ENCODE results near the gene CBX8.

CBX8 gene

DNA sequence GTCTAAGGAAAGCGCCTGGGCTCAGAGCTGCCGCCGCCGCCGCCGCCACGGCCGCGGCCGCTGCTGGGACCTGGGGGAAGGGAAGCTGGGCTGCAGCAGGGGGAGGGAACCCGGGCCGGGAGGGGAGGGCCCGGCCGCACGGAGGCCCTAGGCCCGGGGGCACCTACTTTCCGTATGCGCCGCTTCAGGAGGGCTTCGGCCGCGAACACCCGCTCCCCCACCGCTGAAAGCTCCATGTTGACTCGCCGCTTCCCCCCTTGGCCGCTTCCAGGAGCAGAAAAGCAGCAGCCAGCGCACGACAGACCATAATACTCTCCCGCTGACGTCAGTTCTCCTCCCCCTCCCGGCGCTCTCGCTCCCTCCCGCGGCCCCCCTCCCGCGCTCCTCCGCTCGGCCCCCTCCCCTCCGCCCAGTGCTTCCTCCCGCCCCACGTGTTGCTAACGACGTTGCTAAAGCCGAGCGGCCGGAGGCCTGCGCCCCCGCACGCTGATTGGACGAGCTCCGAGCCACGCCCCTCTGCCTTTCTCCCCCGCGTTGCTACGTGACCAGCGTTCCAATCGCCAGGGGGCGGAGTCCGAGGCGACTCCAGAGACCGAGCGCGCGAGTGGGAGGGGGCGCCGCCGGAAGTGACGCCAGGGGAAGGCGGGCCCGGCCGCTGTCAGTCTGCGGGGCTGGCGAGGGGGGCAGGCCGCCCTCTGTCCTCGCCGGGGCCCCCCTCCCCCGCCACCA is at the start of gene CBX8:
TSS of gene CBX8 (minus strand) at position 315 of the 729 bp plus-strand sequence. CDS start at position 236, 79 bp downstream.
- peak; percentile 98 to 99 for DNase-seq (ENCODE audit: extremely low read depth in 1 of 2, low read depth in 1 of 2)

DNA sequence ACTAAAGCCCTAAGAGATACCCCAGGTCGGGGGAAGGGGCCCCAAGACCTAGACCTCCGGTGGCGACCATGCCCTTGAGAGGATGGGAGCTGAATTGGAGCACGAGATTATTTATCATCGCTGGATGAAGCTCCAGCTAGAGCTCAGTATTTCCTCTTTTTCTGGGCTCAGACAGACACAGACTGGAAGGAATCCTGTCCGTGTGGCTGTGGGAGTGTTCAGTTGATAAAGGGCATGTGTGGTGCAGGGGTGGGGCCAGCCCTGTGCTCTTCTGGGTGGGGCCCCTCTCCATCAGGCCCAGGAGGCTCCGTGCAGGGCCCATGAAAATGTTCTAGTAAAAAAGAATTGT is 48.7 kb upstream of the CBX8 start:
- DNase-seq (ENCODE audit: extremely low read depth in 1 of 2, low read depth in 1 of 2), result no peak

DNA sequence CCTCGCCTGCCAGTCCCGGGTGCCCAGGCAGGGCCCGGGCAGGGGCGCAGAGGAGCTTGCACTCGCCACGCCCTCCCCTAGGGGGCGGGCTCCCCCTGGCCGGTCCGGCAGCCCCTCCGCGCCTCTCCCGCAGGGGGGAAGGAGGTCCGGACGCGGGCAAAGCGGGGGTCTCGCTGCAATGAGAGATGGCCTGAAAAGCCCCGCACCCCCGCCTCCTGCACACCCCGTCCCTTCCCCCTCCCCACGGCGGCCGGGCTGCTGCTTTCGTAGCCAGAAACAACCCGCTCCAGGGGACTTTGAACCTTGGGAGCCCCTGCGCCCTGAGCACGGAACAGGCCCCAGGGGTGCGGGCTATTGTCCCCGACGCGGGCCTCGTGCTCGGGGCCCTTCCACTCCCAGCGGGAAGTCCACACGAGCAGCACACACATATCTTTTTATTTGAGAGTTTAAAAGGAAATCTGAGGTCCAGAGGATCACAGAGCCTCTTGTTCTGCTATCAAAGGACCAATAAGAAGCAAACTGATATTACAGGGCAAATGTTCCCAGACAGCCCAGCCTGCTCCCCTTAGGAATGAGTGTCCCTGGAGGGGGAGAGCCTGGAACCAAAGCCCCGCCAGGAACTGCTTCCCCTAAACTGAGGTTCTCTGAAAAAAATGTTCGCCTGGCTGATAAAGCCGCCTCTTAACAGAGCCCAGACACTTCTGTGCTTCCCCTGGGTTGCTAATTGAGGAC is 48.2 kb upstream of the CBX8 start:
- DNase-seq (ENCODE audit: extremely low read depth in 1 of 2, low read depth in 1 of 2), result no peak

DNA sequence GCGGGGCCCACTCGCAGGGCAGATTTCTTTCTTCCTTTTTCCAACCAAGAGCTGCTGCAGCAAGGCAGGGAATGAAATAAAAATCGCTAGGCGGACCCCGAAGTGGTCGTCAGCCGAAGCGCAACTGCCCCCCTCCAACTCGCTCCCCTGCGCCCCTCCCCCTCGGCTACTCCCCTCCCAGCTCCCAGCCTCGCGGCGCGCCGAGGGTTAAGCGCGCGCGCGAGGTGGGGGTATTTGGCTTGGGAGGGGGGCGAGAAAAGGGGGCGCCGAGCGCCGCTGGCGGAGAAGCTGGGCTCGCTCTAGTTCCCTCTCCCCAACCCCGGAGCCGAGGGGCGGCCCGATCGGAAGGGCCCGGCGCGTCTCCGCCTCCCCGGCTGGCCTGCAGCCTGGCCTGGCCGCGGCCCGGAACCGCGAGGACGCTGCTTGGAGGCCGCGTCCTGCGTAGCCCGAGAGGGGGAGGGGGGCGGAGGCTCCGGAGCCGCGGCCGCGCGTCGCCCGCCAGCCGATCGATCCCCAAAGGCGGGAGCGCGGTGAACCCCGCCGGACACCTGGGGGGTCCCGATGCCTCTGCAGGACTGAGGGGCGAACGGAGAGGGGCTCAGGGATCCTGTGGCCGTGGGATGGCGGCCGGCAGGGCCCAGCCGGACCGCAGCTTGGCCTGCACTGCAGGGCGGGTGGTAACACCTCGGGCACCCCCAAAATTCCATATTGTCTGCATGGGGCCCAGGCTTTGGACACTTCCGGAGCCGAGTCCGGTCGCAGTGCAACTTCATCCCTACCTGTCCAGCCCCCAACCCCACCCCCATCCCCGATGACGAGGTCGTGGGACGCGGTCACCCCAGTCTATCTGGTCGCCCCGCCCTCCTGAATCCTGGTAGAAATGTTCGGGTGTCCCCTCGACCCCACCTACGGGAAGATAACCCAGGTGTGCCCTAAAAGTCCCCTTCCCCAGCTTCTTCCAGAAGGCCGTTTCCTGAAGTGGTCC is 47.2 kb upstream of the CBX8 start:
- no peak for DNase-seq (ENCODE audit: extremely low read depth in 1 of 2, low read depth in 1 of 2)

DNA sequence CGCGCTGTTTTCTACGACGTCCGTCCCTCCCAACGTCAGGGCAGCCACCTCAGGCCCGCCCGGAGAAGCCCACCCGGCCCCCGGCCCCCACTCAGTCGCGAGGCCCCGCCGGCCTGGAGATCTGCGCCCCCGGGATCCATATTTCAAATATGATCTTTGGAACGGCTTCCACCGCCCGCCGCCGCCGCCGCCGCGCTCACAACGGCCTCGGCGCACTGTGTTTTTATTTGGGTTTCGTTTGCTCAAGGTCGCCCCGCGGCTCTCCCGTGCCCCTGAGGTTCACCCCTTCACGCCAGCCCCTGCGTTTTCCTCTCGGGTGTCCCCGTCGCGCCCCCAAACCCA is 46.6 kb upstream of the CBX8 start:
- no peak for DNase-seq (ENCODE audit: extremely low read depth in 1 of 2, low read depth in 1 of 2)

DNA sequence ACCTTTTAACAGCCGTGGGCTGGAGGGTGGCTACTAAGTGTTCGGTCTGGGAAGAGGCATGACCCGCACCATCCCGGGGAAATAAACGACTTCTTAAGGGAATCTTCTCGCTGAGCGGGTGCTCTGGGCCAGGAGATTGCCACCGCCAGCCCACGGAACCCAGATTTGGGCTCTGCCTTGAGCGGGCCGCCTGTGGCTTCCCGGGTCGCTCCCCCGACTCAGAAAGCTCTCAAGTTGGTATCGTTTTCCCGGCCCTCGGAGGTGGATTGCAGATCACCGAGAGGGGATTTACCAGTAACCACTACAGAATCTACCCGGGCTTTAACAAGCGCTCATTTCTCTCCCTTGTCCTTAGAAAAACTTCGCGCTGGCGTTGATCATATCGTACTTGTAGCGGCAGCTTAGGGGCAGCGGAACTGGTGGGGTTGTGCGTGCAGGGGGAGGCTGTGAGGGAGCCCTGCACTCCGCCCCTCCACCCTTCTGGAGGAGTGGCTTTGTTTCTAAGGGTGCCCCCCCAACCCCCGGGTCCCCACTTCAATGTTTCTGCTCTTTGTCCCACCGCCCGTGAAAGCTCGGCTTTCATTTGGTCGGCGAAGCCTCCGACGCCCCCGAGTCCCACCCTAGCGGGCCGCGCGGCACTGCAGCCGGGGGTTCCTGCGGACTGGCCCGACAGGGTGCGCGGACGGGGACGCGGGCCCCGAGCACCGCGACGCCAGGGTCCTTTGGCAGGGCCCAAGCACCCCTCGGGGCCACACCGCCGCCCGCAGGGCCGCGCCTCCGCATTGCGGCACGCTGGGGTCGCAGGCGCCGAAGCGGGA is 46.0 kb upstream of the CBX8 start:
- DNase-seq (ENCODE audit: extremely low read depth in 1 of 2, low read depth in 1 of 2), result no peak

DNA sequence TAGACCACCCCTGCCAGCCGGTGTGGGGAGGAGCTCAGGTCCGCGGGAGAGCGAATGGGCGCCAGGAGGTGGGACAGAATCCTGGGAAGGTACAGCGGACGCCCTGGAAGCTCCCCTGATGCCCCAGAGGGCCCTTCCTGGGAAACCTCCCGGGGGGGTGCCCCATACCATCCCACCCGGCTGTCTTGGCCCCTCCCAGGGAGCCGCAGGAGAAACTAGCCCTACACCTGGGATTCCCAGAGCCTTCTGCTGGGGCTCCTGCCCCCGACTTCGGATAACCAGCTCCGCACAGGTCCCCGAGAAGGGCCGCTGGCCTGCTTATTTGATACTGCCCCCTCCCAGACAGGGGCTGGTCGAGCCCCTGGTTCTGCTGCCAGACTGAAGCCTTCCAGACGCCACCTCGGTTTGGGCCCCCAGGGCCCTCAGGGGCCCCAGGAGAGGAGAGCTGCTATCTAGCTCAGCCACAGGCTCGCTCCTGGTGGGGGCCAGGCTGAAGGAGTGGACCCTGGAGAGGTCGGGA is 45.3 kb upstream of the CBX8 start:
- no peak for DNase-seq (ENCODE audit: extremely low read depth in 1 of 2, low read depth in 1 of 2)

DNA sequence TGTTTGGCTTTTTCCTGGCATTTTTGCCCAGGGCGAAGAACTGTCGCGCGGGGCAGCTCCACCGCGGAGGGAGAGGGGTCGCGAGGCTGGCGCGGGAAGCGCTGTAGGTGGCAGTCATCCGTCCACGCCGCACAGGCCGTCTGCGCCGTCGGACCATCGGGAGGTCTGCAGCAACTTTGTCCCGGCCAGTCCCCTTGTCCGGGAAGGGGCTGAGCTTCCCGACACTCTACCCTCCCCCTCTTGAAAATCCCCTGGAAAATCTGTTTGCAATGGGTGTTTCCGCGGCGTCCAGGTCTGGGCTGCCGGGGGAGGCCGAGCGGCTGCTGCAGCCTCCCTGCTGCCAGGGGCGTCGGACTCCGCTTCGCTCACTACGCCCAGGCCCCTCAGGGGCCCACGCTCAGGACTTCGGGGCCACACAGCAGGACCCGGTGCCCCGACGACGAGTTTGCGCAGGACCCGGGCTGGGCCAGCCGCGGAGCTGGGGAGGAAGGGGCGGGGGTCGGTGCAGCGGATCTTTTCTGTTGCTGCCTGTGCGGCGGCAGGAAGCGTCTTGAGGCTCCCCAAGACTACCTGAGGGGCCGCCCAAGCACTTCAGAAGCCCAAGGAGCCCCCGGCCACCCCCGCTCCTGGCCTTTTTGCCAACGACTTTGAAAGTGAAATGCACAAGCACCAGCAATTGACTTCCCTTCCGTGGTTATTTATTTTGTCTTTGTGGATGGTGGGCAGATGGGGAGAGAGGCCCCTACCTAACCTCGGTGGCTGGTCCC is 44.7 kb upstream of the CBX8 start:
- DNase-seq (ENCODE audit: extremely low read depth in 1 of 2, low read depth in 1 of 2), result no peak

DNA sequence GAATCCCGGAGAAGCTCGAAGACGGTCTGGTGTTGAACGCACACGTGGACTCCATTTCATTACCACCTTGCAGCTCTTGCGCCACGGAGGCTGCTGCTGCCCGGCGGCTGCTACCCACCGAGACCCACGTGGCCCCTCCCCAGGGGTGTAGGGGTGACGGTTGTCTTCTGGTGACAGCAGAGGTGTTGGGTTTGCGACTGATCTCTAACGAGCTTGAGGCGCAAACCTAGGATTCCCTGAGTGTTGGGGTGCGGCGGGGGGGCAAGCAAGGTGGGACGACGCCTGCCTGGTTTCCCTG is 44.1 kb upstream of the CBX8 start:
- DNase-seq (ENCODE audit: extremely low read depth in 1 of 2, low read depth in 1 of 2), result no peak

DNA sequence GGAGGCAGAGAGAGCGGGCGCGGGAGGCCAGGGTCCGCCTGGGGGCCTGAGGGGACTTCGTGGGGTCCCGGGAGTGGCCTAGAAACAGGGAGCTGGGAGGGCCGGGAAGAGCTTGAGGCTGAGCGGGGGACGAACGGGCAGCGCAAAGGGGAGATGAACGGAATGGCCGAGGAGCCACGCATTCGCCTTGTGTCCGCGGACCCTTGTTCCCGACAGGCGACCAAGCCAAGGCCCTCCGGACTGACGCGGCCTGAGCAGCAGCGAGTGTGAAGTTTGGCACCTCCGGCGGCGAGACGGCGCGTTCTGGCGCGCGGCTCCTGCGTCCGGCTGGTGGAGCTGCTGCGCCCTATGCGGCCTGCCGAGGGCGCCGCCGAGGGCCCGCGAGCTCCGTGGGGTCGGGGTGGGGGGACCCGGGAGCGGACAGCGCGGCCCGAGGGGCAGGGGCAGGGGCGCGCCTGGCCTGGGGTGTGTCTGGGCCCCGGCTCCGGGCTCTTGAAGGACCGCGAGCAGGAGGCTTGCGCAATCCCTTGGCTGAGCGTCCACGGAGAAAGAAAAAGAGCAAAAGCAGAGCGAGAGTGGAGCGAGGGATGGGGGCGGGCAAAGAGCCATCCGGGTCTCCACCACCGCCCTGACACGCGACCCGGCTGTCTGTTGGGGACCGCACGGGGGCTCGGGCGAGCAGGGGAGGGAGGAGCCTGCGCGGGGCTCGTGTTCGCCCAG is 43.6 kb upstream of the CBX8 start:
- no peak for DNase-seq (ENCODE audit: extremely low read depth in 1 of 2, low read depth in 1 of 2)

DNA sequence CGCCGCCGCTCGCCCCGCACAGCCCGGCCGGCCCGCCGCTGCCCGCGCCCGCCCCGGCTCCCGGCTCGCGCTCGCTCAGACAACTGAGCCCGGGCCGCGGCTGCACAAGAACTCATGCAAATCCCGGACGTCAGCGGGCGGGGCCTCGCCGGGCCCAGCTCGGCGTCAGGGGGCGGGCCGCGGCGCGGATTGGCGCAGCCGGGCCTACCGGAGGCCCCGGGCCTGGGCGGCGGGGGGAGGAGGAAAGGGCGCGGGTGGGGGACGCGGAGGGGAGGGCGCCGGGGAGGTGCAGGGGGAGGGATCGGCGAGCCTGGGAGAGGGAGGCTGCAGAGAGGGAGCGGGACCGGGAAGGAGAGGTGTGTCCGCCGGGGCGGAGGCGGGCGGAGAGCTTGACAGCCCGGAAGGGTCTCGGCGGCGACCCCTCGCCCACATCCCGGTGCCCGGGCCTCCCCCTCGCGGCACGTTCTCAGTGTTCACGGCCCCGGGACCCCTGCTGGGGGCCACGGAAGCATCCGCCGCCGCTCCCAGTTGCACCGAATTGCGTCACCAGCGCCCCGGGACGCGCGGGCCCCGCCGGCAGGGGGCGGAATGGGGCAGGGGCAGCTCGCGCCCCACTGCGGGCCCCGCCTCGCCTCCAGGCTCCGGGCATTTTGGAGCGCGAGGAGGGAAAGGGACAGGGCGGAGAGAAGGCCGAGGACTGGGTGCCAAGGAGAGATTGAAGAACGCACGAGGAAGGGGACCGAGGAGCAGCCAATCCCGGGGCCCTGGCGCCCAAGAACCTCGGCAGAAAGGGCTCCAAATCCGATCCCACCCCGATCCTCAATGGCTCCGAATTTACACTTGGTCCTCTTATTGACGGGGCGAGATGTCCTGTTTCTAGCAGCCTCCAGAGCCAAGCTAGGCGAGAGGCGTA is 42.7 kb upstream of the CBX8 start, which contains the start of gene CBX4:
TSS of gene CBX4 (minus strand) at position 85 of the 913 bp plus-strand sequence. CDS start 189 bp downstream, outside the sequence.
- peak; percentile 69 to 87 for DNase-seq (ENCODE audit: extremely low read depth in 1 of 2, low read depth in 1 of 2)

DNA sequence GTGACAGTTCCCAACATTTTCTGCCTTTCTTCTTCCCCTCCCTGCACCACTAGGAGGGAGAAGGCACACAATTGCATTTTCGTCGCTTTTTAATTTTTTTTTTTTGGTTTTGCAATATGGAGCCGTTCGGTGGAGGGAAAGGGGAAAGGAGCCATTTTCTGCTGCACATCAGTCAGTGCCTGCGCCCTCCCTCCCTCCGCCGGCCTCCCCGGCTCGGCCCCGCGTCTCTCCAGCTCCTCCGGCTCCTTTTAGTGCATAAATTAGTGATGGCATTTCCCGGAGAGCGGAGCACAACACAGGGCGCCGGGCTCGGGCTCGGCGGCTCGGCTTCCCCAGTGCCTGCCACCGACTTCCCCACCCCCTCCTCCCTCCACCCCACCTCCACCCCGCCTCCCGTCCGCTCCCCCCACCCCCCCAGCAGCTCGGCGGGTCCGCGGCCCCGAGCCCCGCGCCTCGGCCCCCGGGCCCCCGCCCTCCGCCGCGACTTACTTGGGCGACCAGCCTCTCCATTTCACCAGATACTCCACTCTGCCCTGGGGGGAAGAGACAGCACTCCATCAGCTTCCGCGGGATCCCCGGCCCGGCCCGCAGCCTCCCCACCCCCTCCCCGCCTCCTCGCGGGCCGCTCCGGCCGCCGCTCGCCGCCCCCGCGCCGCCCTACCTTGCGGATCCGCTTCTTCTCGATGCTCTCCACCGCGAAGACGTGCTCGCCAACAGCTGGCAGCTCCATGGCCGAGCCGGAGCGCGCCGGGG is 41.8 kb upstream of the CBX8 start:
- no peak for DNase-seq (ENCODE audit: extremely low read depth in 1 of 2, low read depth in 1 of 2)

DNA sequence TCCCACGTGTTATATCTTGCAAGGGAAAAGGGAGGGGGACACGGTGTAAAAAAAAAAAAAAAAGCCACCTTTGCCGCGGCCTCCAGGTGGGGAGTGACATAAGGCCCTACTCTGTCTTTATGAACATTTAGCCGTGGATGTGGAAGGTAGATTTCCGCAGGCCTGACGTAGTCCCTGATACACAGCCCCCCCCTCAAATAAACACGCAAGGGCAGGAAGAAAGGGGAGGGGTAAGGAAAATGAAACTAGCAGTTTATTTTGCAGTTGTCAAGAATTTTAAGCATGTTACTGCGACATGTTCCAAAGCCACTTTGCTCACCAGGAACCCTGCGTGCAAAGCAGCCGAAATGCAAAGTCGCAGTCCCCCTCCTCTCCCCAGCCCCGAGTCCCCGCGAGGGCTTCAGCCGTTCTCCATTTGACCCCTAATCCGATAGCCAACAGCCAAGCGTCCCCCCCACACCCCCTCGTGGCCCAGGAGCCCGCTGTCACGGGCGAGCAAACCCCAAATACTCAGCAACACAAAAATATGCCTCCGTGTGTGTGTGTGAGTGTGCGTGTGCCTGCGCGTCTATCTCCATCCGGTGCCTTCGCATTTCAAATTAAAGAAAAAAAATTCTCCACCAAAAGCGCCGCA is 41.1 kb upstream of the CBX8 start:
- DNase-seq (ENCODE audit: extremely low read depth in 1 of 2, low read depth in 1 of 2), result no peak

DNA sequence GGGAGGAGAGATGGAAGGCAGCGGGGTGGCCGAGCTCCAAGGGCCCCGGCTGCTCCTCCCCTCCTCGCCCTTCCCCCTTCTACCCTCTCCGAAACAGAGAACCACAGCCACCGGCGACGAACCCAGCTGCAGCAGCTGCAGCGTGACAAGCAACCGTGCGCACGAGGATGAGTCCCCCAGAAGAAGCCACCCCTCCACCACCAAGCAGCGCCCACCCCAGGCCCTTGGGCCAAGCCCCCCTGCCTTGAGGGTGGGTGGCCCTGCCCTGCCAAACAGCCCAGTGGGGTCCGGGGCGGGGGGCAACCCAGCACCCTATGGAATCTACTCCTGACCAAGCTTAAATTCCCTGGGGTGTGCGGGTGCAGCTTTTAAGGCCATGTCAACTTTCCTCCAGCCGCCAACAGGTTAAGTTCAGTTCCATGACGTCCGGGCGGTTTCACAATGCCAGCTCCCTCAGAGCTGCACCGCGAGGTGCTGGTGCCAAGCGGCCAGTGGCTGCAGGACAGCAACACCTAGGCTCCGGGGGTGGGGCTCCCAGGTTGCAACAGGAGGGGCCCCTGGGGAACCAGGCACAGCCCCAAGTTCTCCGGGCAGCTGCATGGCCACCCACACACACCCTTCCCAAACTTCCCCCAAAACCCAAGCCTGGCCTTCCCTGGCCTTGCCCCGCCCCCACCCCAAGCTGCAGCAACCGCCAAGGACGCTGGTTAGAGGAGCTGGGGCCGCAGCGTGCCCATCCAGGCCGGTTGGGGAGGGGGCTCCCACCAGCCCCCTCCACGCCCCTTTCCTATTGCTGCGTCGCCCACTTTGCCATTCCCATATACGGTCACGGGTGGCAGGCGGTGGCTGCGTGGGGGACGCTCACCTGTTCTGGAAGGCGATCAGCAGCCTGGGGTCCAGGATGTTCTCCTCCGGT is 40.4 kb upstream of the CBX8 start:
- no peak for DNase-seq (ENCODE audit: extremely low read depth in 1 of 2, low read depth in 1 of 2)

DNA sequence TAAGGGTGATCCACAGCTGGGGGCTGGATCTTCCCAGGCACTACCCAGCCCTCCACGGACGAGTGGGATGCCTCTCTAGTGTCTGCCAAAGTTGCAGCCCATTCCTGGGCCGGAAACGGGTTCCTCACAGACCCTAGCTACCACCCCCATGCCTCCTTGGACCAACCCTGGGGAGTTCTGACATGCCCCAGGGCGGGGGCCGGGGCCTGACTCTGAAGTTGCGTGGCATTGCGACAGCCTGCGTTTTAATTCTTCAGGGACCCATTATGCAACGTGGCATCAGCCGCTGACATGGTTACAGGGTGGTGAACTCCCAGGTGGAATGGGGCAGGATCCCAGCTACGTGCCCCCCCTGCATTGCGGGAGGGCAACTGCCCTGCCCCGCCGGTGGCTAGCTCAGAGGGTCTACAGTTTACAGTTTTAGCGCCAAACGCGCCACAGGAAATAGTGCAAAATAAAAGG is 39.7 kb upstream of the CBX8 start:
- DNase-seq (ENCODE audit: extremely low read depth in 1 of 2, low read depth in 1 of 2), result no peak
